Measurements from ENCODE around the gene RBP2.
"Not testable (repeated sequence)": the region's sequence is repeated elsewhere in the genome, so short reads cannot be mapped to it uniquely, and the experiment has no call there.

RBP2 gene

GRCh38 chr3:139444446-139444845 is 31.9 kb downstream of the RBP2 start:
- DNase-seq (ENCODE audit: low read depth in 2 of 3, low spot score in 1 of 3) = no peak

- no peak for DNase-seq (ENCODE audit: low read depth in 2 of 3, low spot score in 1 of 3)
Measured at GRCh38 chr3:139443186-139443585, 33.1 kb downstream of the RBP2 start.

- no peak for DNase-seq (ENCODE audit: low read depth in 2 of 3, low spot score in 1 of 3)
Measured at GRCh38 chr3:139441656-139442055, 34.7 kb downstream of the RBP2 start.

- no peak for DNase-seq (ENCODE audit: low read depth in 2 of 3, low spot score in 1 of 3)
Measured at GRCh38 chr3:139440639-139441556, 35.4 kb downstream of the RBP2 start.

DNA sequence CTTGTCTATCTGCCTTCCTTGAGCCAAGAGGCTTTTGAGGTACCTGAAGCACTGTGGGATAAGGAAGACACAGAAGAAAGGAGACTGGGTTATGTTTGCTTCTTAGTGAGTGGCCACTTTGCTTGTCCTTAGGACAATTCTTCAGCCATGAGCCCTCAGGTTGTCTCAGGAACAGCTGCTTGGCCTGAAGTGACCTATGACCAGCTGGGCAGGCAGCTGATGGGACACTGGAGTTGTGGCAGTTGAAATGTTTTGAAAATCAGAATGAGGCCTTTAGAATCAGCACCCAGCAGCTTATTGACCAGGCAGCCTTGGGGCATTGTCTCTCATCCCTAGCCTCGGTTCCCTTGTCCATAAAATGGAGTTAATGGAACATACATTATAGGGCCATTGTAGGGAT is 37.0 kb downstream of the RBP2 start:
- DNase-seq (ENCODE audit: low read depth in 2 of 3, low spot score in 1 of 3) = no peak

DNA sequence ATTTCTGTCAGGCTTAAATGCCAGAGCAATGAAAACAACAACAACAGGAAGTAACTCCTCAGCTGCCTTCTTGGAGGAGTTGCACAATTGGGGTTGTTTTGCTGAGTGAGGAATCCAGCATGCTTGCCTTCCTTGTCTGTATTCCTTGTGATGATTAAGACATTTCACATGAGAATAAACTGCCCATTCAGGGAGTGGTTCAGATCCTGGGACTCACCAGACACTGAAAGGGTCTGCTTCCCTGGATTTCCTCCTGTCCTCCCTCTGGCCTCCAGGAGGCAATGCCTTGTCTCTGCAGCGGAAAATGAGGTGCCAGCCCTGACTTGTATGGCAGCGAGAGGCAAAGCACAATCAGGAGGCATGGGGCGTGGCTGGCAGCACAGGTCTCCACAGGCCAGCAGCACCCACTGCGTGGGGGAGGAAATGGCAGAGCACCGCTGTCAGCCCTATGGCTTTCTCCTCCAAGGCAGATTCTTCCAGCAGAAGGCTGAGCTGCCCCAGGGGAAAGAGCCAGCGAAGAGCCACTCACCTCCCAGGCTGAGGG is 41.5 kb downstream of the RBP2 start:
- no peak for DNase-seq (ENCODE audit: low read depth in 2 of 3, low spot score in 1 of 3)

DNA sequence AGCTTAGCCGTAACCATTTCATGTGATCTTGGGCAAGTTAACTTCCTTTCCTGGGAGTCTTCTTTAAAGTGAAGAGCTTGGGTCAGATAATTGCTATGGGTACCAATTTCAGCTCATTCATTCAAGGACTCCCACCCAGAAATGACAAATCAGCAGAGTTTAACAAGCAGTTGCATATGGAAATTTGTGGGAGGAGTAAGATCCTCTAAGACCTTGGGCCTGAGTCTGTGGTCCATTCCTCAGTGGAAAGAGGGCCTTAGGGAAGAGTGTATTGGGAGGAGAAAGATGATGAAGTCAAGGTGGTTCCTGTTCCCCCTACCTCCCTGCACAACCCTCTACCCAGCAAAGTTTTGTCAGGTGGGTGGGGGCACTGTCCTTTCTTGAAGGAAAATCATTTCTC is 42.1 kb downstream of the RBP2 start:
- DNase-seq (ENCODE audit: low read depth in 2 of 3, low spot score in 1 of 3) = no peak

- DNase-seq (ENCODE audit: low read depth in 2 of 3, low spot score in 1 of 3) = no peak
Measured at GRCh38 chr3:139433089-139433488, 43.2 kb downstream of the RBP2 start.

DNA sequence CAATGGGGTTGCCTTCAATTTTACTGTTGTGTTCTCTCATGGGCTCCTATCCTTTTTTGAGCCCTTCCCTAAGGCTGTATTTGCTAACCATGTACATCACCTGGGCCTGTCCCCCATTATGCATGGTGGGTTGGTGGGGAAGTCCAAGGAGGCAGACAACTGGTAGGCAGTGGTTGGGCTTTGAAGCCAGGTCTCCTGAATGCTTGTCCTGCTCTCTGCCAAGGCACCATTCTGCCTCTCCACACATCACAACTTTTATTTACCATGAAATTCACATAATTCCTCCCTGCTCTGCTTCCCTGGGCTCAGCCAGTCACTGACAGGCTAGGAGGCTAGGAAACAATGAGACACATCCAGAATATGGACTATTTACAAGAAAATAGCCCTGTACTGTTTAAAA is 45.8 kb downstream of the RBP2 start:
- DNase-seq (ENCODE audit: low read depth in 2 of 3, low spot score in 1 of 3) = no peak

DNA sequence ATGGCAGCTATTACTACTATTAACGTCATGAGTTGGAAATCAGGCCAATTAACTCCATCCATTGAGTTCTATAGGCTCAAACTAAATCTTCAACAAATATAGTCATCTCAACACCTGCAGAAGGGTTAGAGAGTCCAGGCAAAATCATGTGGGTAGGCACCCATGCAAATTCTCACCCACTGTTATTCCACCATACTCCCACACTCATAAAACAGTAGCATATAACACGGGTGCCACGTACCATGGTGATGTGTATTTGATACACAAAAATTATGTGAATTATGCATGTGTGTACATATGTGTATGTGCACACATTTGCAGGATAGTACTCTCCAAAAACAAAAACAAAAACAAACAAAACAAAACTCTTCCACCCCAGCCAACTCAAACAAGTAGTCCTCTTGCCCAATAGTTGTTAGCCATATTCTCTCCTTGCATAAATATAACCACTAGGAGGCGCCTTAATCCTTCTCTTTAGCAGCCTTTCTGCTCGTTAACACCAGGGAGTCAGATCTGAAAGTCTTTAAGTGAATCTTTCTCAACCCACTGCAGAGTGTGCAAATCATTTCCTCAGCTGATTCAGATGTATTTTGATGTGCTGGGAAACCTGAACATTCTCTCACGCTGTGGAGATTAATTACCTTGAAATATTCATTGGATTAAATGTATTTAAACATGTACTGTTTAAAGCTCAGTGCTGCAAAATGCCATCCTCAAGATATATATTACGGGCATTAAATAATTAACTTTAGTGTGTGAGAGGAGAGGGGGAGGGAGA is 48.8 kb downstream of the RBP2 start:
- DNase-seq (ENCODE audit: low read depth in 2 of 3, low spot score in 1 of 3) = peak in 1 of 3 donors; percentile 16

- no peak for DNase-seq (ENCODE audit: low read depth in 2 of 3, low spot score in 1 of 3)
Measured at GRCh38 chr3:139425745-139426400, 50.4 kb downstream of the RBP2 start.

GRCh38 chr3:139423232-139423631 is 53.1 kb downstream of the RBP2 start:
- no peak for DNase-seq (ENCODE audit: low read depth in 2 of 3, low spot score in 1 of 3)

- DNase-seq (ENCODE audit: low read depth in 2 of 3, low spot score in 1 of 3) = no peak
Measured at GRCh38 chr3:139421460-139421859, 54.9 kb downstream of the RBP2 start.

GRCh38 chr3:139421040-139421439 is 55.3 kb downstream of the RBP2 start:
- DNase-seq (ENCODE audit: low read depth in 2 of 3, low spot score in 1 of 3) = no peak

- no peak for DNase-seq (ENCODE audit: low read depth in 2 of 3, low spot score in 1 of 3)
Measured at GRCh38 chr3:139418144-139418543, 58.2 kb downstream of the RBP2 start.

DNA sequence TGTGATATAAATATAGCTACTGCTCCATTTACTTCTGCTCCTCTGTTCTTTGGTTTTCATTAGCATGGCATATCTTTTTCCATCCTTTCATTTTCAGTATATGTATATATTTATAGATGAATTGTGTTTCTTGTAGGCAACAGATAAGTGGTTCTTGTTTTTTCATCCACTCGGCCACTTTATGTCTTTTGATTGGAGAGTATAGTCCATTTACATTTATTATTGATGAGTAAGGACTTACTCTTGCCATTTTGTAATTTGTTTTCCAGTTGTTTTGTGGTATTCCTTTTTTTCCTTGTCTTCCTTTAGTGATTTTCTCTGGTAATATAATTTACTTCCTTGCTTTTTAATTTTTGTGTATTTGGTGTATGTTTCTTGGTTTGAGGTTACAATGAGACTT is 60.0 kb downstream of the RBP2 start:
- no peak for DNase-seq (ENCODE audit: low read depth in 2 of 3, low spot score in 1 of 3)

DNA sequence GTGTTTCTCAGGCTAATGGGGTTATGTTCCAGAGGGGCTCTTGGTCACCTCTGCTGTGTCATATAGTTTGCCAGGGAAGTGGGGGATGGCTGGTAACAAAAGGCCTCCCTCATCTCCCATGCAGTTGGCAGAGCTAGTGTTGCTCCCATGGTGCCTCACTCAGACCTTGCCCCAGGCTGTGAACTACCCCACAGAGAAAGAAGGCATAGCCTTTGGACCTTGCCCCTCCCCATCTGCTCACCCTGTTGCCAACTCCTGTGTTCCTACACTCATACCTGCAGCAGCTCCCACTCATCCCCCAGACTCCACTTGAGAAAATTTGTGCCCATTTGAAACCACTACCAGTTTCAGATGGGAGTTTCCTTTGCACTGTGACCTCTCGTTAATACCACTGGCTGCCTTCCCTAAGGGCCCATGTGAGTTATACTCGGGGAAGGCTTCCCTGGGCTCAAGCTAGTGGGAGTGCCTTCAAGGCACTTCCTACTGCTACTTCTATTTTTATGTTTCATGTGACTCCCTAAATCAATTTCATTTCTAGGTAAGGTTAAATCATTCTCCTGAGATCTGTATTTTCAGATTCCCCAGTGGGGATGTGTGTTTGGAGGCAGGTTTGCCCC is 61.6 kb downstream of the RBP2 start:
- DNase-seq (ENCODE audit: low read depth in 2 of 3, low spot score in 1 of 3) = no peak

GRCh38 chr3:139412891-139413290 is 63.4 kb downstream of the RBP2 start:
- not testable (repeated sequence) for DNase-seq (ENCODE audit: low read depth in 2 of 3, low spot score in 1 of 3)
